NCI-H2196 (cell line): ENCODE data around the gene IQGAP2.
"Not testable (repeated sequence)": the region's sequence is repeated elsewhere in the genome, so short reads cannot be mapped to it uniquely, and the experiment has no call there.

Experiments used
- DNase-seq: peaks from one replicate; lab custom pipeline; 2025; ENCODE audit not compliant: unreplicated experiment; lab: John Stamatoyannopoulos, UW

The IQGAP2 gene

GRCh38 chr5:76402886-76403765, at the start of gene IQGAP2:
Gene IQGAP2 (plus strand): TSS chr5:76403285. CDS start chr5:76403546, 261 bp downstream.
- DNase-seq, result no peak

DNA sequence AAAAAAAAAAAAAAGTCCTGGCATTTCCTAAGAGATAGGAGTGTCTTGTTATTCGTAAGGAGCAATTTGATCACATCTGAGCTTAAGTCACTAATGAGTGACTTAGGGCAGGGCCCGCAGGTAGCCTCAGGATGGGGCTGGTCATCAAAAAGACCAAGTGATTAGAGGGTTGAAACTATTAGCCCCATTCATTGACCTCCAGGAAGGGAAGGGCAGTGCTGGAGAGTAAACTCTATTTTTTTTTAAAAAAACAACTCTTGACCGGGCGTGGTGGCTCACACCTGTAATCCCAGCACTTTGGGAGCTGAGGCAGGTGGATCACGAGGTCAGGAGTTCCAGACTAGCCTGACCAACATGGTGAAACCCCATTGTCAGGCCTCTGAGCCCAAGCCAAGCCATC, 46.2 kb upstream of the IQGAP2 start:
- DNase-seq, result no peak

DNA sequence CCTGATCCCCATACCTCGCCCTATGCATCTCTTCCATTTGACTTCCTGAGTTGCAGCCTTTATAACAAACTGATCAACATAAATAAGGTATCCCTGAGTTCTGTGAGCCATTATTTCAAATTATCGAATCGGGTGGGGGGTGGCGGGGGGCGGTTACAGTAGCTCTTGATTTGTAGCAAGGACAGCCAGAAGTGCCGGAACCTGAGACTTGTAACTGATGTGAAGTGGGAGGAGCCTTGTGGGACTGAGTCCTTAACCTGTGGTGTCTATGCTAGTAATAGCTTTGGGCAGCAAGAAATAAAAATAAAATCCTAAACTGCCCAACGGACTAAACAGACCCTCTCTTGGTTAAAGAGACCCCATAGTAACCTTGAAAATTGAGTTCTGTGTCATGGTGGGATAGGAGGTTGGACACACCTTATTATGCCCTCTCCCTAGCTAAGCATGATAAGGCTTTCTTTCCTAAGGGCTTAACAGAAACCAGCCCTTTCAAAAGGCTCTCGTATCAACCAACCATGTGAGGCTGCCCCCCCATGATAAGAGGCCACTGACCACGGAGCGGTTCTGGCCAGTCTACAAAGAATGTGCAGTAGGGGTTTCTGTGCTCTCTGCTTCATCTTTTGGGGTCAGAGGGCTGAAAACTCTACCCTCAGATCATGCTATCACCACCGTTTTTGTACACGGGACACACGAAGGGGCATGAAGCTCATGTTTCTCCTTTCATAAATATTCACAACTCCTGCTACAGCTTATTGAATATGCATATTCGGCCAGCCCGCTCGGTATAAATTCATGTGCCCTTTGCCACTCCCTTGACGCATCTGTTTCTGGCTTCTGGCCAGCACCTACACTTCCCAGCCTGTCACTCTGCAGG, 39.5 kb upstream of the IQGAP2 start:
- DNase-seq, result no peak

GRCh38 chr5:76364226-76364589, 38.9 kb upstream of the IQGAP2 start:
- DNase-seq, result no peak

GRCh38 chr5:76365561-76365960, 37.5 kb upstream of the IQGAP2 start:
- DNase-seq, result no peak

DNA sequence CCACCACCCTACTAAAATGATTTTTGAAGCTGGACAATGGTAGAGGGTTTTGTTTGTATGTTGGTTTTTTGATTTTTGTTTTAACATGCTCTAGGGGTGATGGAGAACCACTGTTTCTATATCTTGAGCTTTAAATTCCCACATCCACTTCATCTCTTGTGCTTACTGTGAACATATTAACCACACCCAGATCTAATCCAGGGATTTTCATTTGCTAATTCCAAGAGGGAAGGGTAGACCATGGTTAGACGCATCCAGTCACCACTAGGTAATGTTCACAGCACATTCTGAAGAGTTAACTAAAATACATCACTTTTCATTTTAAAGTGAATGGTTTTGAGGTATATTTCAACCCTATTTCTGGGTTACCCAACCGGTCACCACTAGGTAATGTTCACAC, 36.5 kb upstream of the IQGAP2 start:
- DNase-seq, result no peak

DNA sequence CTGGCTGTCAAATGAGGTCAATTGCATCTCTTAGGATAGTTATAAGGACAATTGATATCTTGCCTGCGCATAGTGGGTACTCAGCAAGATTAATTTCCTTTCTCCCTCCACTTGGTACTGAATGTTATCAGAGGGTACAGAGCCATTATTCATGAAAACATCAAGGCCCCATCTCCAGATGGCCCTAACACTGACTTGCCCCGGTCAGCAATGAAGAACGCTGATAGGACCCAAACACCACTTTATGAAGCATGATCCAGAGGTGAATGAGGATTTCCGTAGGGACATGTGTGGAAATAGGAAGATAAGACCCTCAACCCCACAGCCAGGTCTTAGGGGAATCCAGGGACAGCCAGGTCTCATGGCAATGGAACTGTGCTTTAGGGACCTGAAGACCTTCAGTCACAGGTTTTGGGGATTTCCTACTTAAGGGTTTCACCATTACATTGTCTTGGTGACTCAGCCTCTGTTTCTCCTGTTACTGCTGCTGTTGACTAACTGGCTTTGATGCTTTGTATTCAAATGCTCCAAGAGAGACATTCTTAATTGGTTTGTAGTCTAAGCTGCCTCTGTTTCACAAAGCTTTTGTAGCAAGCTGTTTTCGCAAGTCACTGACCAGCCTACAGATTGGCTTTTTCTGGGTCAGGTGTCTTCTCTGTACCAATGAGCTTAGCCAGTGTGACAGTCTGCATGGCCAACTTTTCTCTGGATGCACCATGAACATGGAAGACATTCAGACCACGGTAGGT, 35.3 kb upstream of the IQGAP2 start:
- DNase-seq, result no peak

GRCh38 chr5:76368941-76369340, 34.1 kb upstream of the IQGAP2 start:
- no peak for DNase-seq

- DNase-seq, result not testable (repeated sequence)
Measured at GRCh38 chr5:76369668-76370067, 33.4 kb upstream of the IQGAP2 start.

DNA sequence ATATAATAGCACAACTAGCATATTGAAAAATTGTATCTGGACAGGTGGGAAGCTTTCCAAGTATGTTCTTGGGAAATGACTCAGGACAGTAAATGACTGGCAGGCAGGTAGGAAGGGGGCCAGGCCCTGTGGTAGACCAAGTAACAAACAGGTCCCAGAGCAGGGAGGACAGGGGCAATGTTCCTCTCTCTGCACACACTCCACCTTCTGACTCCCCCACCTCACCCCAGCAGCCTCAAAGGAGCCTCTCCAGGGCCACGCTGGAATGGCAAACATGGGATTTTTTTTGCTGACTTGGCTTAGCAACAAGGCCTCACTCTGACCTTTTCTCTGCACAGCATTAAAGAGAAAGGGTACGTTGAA, 31.1 kb upstream of the IQGAP2 start:
- no peak for DNase-seq

- DNase-seq, result no peak
Measured at GRCh38 chr5:76372323-76373054, 30.6 kb upstream of the IQGAP2 start.

GRCh38 chr5:76376148-76376865, 26.8 kb upstream of the IQGAP2 start:
- DNase-seq, result no peak

DNA sequence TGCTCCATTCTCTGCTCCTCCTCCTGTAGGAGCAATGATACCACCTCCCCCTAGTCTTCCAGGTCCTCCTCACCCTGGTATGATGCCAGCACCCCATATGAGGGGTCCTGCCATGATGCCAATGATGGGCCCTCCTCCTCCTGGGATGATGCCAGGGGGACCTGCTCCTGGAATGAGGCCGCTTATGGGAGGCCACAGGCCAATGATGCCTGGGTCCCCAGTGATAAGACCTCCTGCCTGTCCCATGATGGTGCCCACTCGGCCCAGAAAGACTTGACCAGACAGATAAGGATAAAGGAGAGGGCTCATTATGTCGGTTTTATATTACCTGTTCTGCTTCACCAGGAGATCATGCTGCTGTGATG, 26.2 kb upstream of the IQGAP2 start:
- no peak for DNase-seq

DNA sequence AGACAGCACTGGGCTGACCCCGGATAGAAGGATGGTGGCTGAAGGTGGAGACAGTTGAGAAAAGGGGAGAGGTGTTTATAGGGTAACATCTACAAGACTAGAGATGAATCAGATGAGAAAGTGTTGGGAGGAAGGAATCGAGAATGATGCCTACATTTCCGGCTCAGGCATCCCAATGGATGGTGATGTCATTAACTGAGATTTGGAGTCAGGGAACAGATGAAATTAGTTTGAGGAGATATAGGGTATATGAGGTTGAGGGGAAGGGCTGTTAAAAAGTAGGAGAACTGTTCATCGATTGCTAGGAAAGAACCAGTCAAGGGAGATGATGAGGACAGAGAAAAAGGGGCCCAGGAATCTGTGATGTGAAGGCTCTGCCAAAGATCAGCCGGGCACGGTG, 24.7 kb upstream of the IQGAP2 start:
- no peak for DNase-seq

DNA sequence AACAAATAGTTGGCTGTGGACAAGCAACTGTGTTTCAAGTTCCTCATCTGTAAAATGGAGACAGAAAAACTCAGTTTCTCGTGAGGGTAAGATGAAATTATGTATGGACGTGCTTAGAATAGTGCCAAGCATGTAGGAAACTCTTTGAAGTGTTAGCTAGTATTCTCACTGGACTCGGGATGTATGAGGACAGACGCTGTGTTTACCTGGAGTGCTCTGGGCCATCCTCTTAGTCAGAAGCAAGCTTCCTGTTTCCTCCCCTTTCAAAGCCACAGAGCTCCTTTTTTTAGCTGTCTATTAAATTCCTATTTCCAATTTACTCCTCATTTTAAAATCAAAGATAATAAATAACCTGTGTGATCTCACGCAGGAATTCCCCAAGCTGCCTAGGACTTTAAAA, 23.8 kb upstream of the IQGAP2 start:
- no peak for DNase-seq

DNA sequence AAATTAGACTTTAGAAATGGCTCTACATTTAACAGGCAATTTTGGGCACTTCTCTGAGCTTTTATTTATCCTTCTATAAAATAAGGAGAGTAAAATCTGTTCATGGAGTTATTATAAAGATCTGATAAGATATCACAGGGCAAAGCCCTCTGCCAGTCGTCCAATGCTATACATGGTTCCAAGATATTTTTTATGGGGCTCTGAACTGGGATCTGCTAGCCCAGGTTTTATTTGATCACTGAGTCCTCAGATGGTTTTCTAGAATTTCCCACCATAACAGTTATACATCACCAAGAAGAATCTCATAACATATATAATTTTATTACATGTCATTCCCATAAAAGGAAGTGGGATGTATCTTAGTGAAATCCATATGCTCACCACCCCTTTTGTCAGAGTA, 23.2 kb upstream of the IQGAP2 start:
- no peak for DNase-seq

GRCh38 chr5:76380346-76381066, 22.6 kb upstream of the IQGAP2 start:
- no peak for DNase-seq

GRCh38 chr5:76383126-76383832, 19.8 kb upstream of the IQGAP2 start:
- DNase-seq, result no peak

DNA sequence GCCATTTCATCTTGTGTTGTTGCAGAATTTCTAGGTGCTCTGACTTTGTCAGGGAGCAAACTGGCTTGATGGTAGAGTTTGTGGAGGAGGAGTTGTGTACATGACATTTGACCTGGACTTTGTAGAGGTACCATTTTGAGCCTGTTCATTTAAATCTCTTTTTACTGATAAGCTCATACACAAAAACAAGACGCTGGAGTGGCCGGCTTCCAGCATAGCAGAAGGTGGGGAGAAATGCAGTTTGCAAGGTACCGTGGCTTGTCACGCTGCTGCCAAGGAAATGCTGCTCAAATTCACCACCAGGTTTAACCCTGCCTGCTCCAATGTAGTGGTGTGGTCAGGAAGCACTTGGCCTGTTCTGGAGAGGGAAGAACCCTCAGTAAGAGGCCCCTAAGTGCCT, 18.9 kb upstream of the IQGAP2 start:
- no peak for DNase-seq
